ENCODE data around the gene TCP11L1. TPM values are rescaled to one million over a fixed set of nuclear protein-coding genes. Genes with fewer than 3 reads are reported as not detected.
"Not testable (repeated sequence)": the region's sequence is repeated elsewhere in the genome, so short reads cannot be mapped to it uniquely, and the experiment has no call there.

Gene TCP11L1
- total RNA-seq, 1 donor from 2014 or later = 7.6 TPM

DNA sequence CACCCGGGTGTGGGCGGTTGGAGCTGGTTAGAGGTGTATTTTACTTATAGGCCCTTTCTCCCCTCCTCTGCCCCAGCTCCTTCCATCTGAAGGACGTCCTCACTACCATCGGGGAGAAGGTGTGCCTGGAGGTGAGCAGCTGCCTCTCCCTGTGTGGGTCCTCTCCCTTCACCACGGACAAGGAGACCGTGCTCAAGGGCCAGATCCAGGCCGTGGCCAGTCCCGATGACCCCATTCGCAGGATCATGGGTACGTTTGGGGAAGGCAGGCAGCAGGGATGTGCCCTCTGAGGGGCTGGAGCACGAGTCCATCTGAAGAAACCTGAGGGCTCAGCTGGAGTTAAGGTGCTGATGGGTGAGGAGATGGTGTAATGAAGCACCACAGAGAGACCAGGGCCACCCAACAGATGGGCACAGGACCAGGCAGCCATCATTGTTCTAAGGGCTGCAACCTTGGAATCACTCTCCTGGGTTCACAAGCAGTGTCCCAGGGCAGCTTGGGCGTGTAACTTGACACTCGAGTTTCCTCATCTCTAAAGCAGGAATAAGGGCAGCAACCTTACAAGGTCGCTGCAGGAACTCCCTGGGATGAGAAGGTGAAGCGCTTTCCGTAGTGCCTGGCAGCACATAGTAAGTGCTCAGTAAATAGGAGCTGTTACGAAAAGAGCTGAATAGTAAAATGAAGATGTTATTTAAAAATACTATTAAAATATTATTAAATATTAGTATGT, 29.4 kb downstream of the TCP11L1 start:
- ATAC-seq = no peak

DNA sequence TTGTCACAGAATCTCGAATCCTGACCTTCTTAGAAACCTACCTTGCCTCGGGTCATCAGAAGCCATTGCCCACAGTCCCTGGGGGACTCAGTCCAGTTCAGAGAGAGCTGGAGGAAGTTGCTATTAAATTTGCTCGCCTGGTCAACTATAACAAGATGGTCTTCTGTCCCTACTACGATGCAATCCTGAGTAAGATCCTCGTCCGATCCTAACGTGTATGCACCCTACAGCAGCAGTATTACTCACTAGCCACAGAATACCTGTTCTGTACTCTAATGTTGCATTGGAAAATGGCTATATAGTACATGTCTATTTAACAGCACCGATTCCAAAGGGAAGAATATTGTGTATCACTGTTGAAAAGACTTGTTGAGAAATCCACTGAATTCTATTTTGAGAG, 33.1 kb downstream of the TCP11L1 start:
- no peak for ATAC-seq

DNA sequence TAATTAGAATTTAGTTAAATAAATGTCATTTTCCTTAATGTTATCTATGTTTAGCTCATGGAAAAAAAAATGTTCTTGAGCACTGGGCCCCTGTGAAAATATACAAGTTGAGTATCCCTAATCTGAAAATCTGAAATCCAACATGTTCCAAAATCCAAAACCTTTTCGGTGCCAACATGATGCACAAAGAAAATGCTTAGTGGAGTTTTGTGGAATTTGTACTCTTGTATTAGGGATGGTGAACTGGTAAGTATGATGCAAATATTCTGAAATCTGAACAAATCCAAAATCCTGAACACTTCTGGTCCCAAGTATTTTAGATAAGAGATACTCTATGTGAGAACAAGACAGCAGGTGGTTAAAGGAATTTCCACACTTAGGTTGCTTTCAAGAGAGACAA, 44.5 kb downstream of the TCP11L1 start:
- no peak for ATAC-seq

DNA sequence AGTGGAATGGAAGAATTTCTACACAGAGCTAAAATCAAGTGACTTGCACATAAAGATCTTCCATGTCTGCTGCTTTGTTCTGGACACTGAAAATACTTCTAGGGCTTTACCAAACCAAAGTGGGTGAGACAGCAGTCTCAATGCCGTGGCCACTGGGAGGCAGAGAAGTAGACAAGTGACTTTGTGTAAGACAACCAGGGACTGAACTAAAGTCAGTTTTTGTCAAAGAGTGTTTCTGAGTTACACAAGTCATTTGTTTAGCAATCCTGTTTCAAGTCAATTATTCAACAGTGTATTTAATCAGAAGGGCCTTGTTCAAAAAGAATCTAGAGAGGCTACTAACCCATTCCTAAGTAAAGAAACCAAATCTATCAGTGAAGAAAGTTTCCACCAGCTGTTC, 46.6 kb downstream of the TCP11L1 start:
- ATAC-seq = no peak

DNA sequence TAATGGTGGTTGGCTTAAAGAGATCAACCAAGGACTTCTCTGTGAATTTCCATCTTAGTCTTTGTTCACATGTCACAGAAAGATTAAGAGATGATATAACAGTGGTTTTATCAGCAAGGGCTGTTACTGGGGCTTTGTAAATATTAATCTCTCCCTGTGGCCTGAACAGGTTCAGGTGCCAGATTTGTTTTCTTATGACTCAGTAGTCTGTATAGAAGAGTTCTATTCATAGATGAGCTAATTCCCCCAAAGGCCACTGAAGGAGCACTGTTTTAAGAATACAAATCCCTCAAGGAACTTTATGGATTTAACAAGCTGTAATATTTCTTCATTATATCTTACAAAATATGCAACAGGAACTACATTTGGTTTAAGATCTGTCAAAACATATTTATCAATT, 50.4 kb downstream of the TCP11L1 start:
- ATAC-seq = peak; percentile 73

DNA sequence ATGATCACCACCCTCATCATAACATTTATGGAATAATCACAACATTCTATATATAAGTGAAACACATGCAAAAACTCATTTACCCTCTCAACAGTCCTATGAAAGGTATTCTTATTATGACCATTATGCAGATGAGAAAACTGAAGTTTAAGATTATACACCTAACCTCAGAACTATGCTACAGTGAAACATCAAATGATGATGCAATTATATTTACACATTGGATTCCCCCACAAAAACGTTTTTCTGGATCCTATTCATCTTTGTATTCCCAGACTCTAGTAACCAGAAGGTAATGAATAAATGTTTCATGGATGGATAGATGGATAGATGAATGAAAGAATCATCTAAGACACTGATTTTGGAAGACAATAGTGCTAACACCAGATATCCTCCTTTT, 54.8 kb downstream of the TCP11L1 start:
- ATAC-seq = no peak

DNA sequence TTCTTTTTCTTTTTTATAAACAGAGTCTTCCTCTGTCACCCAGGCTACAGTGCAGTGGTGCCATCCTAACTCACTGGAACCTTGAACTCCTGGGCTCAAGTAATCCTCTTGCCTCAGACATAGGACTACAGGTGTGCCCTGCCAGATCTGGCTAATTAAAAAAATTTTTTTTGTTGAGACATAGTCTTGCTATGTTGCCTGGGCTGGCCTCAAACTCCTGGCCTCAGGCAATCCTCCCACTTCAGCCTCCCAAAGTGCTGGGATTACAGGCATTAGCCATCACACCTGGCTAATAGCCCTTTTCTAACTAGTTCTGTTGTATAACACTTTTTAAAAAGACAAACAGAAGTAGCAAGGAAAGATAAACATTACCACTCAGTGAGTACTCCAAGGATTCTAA, 64.5 kb downstream of the TCP11L1 start:
- no peak for ATAC-seq

DNA sequence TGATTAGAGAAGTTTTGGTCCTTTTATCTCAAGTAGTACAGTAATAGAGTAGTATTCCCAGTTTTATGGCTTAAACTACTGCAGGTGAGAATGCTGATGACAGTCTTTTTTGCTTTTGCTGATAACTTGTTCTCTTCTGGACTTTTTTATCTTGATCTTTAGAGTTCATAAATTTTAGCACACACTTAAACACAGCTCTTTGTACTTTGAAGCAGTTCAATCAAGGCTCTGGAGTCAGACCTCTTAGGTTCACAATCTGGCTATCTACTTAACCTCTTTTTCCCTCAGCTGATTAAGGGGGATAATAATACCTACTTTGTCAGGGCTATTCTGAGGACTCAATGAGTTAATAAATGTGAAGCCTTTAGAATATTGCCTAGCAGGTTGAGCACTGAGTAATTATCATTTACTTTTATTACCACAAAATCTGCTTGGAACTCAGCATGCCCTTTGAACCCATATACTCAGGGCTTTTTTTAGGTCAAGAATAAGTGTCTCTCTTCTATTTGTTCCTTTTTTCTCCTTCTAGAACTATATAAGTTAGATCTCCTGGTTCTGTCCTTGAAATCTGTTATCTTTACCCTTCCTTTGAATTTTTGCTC, 70.0 kb downstream of the TCP11L1 start:
- no peak for ATAC-seq

DNA sequence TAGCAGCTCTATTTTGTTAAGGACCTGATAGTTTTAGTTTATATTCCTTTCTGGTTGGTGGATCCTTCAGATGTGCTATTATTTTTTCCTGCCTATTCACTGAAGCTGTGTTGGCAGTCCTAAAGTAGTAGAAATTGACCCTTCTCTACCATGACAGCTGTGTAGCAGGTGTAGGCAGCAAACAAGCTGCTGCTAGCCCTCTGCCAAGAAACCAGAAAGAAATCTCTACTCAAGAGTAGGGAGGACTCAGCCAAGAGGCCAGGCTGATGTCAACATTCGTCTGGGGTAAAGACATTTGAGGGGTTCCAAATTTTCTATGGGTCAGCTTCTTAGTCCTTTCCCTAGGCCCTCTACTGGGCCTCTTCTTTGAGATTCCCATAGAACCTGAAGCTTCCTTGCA, 70.7 kb downstream of the TCP11L1 start:
- no peak for ATAC-seq

DNA sequence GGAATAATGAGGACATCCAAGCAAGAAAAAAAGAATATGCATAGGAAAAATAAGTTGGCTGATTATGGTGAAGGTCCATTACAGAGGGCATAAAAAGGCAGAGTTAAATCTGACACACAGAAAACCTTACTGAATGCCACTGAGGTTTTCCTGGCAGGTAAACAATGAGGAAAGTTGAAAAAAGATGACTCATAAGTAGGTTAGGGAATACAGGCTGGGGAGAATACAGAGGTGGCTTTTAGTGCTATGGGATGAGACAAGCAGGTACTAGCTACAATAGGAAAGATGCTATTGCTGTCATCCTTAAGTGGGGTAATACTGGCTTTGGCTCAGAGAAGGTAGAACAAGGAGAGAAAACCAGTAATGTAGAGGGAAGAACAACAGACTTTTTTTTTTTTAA, 77.2 kb downstream of the TCP11L1 start:
- peak; percentile 64 for ATAC-seq

DNA sequence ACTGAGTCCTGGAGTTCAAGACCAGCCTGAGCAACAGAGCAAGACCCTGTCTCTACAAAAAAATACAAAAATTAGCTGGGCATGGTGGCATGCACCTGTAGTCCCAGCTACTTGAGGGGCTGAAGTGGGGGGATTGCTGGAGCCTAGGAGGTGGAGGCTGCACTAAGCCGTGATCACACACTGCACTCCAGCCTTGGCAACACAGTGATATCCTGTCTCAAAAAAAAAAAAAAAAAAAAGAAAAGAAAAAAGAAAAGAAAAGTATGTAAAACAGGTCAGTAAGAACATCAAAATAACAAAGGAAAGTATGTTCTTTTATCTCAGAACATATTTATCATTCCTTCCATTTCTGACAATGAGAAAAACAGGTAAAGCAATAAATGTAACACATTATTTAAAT, 83.3 kb downstream of the TCP11L1 start:
- ATAC-seq = not testable (repeated sequence)

Other genes with a start within 250 kb of the TCP11L1 start
- gene CCDC73, start 244.9 kb upstream of the TCP11L1 start, total RNA-seq = 0.40 TPM
- gene PRRG4, start 209.6 kb upstream of the TCP11L1 start, total RNA-seq = 36.9 TPM
- 28.3 TPM for gene QSER1, start 146.8 kb upstream of the TCP11L1 start, total RNA-seq
- 5.6 TPM for gene DEPDC7, start 23.7 kb upstream of the TCP11L1 start, total RNA-seq
- 13.5 TPM for gene CSTF3, start 121.9 kb downstream of the TCP11L1 start, total RNA-seq
- 61.4 TPM for gene HIPK3, start 217.8 kb downstream of the TCP11L1 start, total RNA-seq